Heart left ventricle (tissue), 16 donors: ENCODE data around the gene PSMG4. TPM values are rescaled to one million over a fixed set of nuclear protein-coding genes. Genes with fewer than 3 reads are reported as not detected.

ENCODE experiments used
- ATAC-seq, 4 donors: fragments of 200-7000 bp; cut with Tn5 transposase; one replicate each; pipeline ENCODE4 v1.9.1; 2020 to 2022; ENCODE audit warnings: moderate library complexity in 4 of 4, mild to moderate bottlenecking in 3 of 4, moderate number of reproducible peaks in 1 of 4
- DNase-seq, 5 donors: peaks; one replicate each; pipeline ENCODE4 v3.0.0-alpha.2; 2020
- H3K27ac ChIP-seq, 12 donors: fragments of 200-600 bp; sonication (generic) in 4 of 12; one replicate each; pipeline versions ENCODE4 v1.5.0 to v1.8.0; 2016 to 2022; ENCODE audit warnings: mild to moderate bottlenecking in 2 of 12
- H3K27me3 ChIP-seq, 9 donors: fragments of 200-600 bp; sonication (generic) in 2 of 9; one replicate each; pipeline versions ENCODE4 v1.5.1 to v1.8.0; 2016 to 2022; ENCODE audit warnings: mild to moderate bottlenecking in 3 of 9
- H3K36me3 ChIP-seq, 9 donors: fragments of 200-600 bp; sonication (generic) in 2 of 9; one replicate each; pipeline versions ENCODE4 v1.5.0 to v1.8.0; 2018 to 2022; ENCODE audit warnings: mild to moderate bottlenecking in 2 of 9
- H3K4me1 ChIP-seq, 12 donors: fragments of 200-600 bp; sonication (generic) in 4 of 12; one replicate each; pipeline versions ENCODE4 v1.5.0 to v1.8.0; 2016 to 2022; ENCODE audit warnings: mild to moderate bottlenecking in 3 of 12
- H3K4me3 ChIP-seq, 12 donors: fragments of 200-600 bp; sonication (generic) in 4 of 12; one replicate each; pipeline versions ENCODE4 v1.5.0 to v1.8.0; 2017 to 2022; ENCODE audit warnings: mild to moderate bottlenecking in 9 of 12, moderate library complexity in 4 of 12
- H3K9me3 ChIP-seq, 12 donors: fragments of 200-600 bp; sonication (generic) in 4 of 12; one replicate each; pipeline versions ENCODE4 v1.5.0 to v1.8.0; 2016 to 2022; ENCODE audit warnings: mild to moderate bottlenecking in 1 of 12
- POLR2A ChIP-seq, 2 donors: fragments of 450-650 bp; IDR thresholded peaks; one replicate each; pipeline ENCODE4 v1.6.1; 2017; ENCODE audit warnings: antibody characterized with exemption in 2 of 2, mild to moderate bottlenecking in 2 of 2, moderate library complexity in 2 of 2
- WGBS, 4 donors: extraction: QIAGEN DNeasy Blood & Tissue Kit in 2 of 4; methylation state at CpG; one replicate each; pipeline versions ENCODE4 v1.1.5 to v1.1.7; 2013 to 2018; 5-methylcytosine and 5-hydroxymethylcytosine counted together
- intact Hi-C, 10 donors: fragments of 100-400 bp; cut with DNase I; formaldehyde crosslinking; loops; one replicate each; pipeline versions ENCODE4 v1.11.1 to v1.14.2; 2022
- polyA plus RNA-seq, 2 donors: library from polyadenylated mRNA; stranded (reverse); fragments of 200-250 nt; gene quantifications; one replicate each; pipeline ENCODE4 v1.2.3, GENCODE V29; 2013
- total RNA-seq, 9 donors: library from RNA; depleted of rRNA in 2 of 9; stranded (reverse); fragments of >200 nt in 2 of 9; fragmentation: NEBNext Ultra II Directional in 3 of 9; extraction: Animal tissue kit (Norgen Biotek cat#: 25700) in 3 of 9; gene quantifications; one replicate each; pipeline versions ENCODE4 v1.1.0 to v1.2.4, GENCODE V29; 2016 to 2023
- TF ChIP-seq, protein P1 (sequence below), 12 donors: fragments of 200-600 bp; sonication (generic) in 4 of 12; IDR thresholded peaks; one replicate each; pipeline versions ENCODE4 v1.5.0 to v1.8.0; 2018 to 2022; ENCODE audit warnings: antibody characterized with exemption in 12 of 12, mild to moderate bottlenecking in 5 of 12
- donor health status: ischemic (EF 13 %, LVEDD 7.1; RV severe dilation, severe dysfunction).
- donor health status: healthy with polysubstance abuse.
- donor health status: DM: no; HTN: yes; CAD: no.
- donor health status: DM: no; HTN: no; CAD: no.
- donor health status: ischemic (EF 25% LVEDD 6.9; RV normal size, moderate dysfunction).
- donor health status: ischemic (EF 25% LVEDD 5.7; RV mildly dilated, moderate dysfunction).
- donor health status: healthy.
- donor health status: DM: yes; HTN: yes; CAD: no.
- donor health status: ischemic (EF 35%, LVEDD 5.7; RV mildly dilated, moderate dysfunction).
- donor health status: nonischemic (EF 11% LVEDD 7.7; RV severe dilation, severe dysfunction).
- donor health status: DM: yes; HTN: yes; CAD: no.
- donor health status: PGD.
- donor health status: ischemic (EF 29% LVEDD 5.4; RV normal size, mild dysfunction).
- donor health status: nonischemic (EF 23%, LVEDD 6.1; RV moderate dilation, normal function).

PSMG4 gene
- total and polyA plus RNA-seq, 11 donors = 6.2 to 21.7 (median 9.7) TPM

DNA sequence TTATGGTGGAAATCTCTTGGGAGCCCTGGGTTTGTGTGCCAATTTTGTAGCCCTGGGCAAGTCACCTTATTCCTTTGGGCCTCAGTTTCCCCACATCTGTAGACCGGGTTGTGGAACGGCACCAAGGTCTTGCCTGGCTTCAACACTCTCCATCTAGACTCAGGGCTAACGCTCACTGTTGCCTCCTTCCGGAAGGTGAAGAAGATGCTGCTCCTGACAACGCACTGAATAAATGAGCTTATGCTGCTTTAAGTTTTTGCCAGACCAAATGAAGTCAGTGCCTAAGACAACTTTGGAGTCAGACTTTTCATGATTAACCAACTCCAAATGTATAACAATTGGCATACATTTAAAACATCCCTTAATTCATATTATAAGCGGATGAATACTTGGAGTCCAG, 53.1 kb downstream of the PSMG4 start:
- TF ChIP-seq POLR2A (IDR thresholded peaks at IDR 0.05) = no peak
- TF ChIP-seq, protein P1, sequence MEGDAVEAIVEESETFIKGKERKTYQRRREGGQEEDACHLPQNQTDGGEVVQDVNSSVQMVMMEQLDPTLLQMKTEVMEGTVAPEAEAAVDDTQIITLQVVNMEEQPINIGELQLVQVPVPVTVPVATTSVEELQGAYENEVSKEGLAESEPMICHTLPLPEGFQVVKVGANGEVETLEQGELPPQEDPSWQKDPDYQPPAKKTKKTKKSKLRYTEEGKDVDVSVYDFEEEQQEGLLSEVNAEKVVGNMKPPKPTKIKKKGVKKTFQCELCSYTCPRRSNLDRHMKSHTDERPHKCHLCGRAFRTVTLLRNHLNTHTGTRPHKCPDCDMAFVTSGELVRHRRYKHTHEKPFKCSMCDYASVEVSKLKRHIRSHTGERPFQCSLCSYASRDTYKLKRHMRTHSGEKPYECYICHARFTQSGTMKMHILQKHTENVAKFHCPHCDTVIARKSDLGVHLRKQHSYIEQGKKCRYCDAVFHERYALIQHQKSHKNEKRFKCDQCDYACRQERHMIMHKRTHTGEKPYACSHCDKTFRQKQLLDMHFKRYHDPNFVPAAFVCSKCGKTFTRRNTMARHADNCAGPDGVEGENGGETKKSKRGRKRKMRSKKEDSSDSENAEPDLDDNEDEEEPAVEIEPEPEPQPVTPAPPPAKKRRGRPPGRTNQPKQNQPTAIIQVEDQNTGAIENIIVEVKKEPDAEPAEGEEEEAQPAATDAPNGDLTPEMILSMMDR (IDR thresholded peaks at IDR 0.05) = no peak
- DNase-seq = no peak
- 92 to 97% (median 93%) methylated on average over 6 of the region's 6 CpGs for WGBS, 4 donors
- intact Hi-C loops = no loop called here
- Histone ChIP-seq H3K36me3 (no peaks in the 10 kb centered on the region), H3K4me1 (peaks cover 0 to 6% (median 0%) of the 10 kb centered on the region in 12 donors), H3K4me3 (no peak overlapping the region), H3K9me3 (no peaks in the 10 kb centered on the region), H3K27me3 (no peaks in the 10 kb centered on the region), H3K27ac (no peak overlapping the region)
- no peak for ATAC-seq

DNA sequence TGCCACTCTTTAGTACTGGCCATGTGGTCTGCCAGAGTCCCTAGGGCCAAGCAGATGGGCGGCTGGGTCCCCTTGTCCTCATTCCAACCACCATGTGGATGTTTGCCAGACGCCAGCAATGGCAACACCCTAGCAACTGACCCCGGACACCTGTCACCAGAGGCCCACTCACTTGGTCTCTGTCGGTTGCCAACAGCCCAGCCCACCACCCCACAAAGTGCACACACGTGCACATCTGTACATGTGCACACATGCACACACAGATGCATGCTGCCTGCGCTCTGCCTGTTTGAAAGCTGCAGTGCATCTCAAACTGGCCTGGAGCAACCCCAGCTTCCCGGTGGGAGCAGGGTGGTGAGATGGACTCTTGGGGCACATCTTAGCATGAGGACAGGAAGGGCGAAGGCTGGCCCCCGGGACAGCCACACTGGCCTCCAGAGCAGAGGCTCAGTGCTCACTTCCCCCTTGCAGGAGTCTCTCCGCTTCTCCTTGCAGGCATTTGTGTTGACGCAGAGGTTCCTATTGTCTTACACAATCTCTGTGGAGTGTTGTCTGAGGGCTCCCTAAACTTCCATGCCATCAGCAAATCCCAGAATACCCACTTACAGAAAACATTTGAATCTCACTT, 54.0 kb downstream of the PSMG4 start:
- 68 to 82% (median 77%) methylated on average over 9 to 11 of the region's 11 CpGs for WGBS, 4 donors
- intact Hi-C loops = no loop called here

DNA sequence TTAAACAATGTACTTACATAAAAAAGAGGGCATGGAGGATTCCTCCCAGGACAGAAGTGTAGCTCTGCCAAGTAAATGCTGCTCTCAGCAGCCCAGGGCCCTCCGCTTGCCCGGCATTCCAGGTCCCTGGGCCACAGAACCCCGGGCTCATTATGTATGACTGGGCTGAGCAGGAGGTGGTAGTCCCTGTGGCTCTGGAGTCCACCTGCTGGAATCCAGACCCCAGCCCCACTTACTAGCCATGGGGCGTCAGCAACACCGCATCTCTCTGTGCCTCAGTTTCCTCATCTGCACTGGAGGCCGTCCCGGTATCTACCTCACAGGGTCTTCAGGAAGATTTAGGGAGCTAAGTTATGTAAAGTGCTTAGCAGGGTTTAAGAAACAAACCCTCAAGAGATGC, 55.4 kb downstream of the PSMG4 start:
- H3K9me3 ChIP-seq = no peaks in the 10 kb centered on the region
- no peak overlapping the region for H3K4me3 ChIP-seq
- peaks cover 0 to 6% (median 0%) of the 10 kb centered on the region in 12 donors for H3K4me1 ChIP-seq
- DNase-seq (no peak), ATAC-seq (no peak)
- intact Hi-C loops = no loop called here
- WGBS, 4 donors = 89 to 98% (median 94%) methylated on average over 7 of the region's 7 CpGs
- H3K27me3 ChIP-seq = no peaks in the 10 kb centered on the region
- no peaks in the 10 kb centered on the region for H3K36me3 ChIP-seq
- H3K27ac ChIP-seq = no peak overlapping the region
- no peak for TF ChIP-seq POLR2A (IDR thresholded peaks at IDR 0.05)
- TF ChIP-seq, protein P1 (IDR thresholded peaks at IDR 0.05) = no peak

More for the DNA sequence above, 54.0 kb downstream of the PSMG4 start:
- DNase-seq (peak in 1 of 5 donors; percentile 67), ATAC-seq (peak in 3 of 4 donors; percentile 51 to 70 (median 62))
- H3K9me3 ChIP-seq = no peaks in the 10 kb centered on the region
- TF ChIP-seq, protein P1 (IDR thresholded peaks at IDR 0.05) = no peak
- no peak for TF ChIP-seq POLR2A (IDR thresholded peaks at IDR 0.05)
- no peaks in the 10 kb centered on the region for H3K27me3 ChIP-seq
- no peaks in the 10 kb centered on the region for H3K36me3 ChIP-seq
- H3K4me3 ChIP-seq = no peak overlapping the region
- H3K27ac ChIP-seq = no peak overlapping the region
- peaks cover 0 to 6% (median 0%) of the 10 kb centered on the region in 12 donors for H3K4me1 ChIP-seq

DNA sequence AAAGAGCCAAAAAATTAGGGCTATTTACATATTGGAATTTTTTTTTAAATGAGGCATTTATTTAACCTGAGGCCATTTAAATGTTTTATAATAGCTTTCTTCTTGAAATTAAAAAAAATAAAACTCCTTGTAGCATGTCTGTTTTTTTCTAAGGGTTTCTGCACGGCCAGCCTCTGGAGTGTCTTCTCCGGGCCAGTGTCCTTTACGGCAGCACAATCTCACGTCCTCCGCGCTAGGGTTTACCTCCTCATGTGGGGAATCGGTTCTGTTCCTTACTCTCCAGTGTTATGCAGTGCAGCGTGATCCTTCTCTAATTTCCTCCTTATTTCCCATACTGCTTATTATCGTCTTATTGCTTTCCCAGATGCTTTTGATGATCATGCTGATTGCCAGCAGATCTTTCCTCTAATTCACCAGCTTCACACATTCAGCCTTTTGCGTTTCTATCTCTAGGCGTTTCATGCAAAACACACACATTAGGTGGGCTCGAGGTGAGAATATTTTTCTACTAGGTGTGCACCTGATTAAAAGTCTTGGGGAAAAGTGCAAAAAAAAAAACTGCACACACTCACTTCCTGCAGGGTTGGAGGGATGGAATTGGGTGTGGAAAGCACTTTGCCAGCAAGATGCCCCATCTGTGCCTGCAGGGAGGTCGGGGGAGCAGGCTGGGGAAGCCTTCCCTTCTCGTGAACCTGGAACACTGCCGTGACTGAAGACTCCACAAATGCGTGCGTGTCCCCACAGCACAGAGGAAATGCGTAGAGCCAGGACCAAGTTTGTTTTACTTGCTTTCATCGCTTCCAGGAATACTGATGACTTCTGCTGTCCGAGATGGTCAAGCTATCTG, 56.1 kb downstream of the PSMG4 start:
- 74 to 86% (median 77%) methylated on average over 20 of the region's 20 CpGs for WGBS, 4 donors
- TF ChIP-seq, protein P1 (IDR thresholded peaks at IDR 0.05) = no peak
- TF ChIP-seq POLR2A (IDR thresholded peaks at IDR 0.05) = no peak
- no peak overlapping the region for H3K4me3 ChIP-seq
- DNase-seq = no peak
- H3K4me1 ChIP-seq = peaks cover 0 to 6% (median 0%) of the 10 kb centered on the region in 12 donors
- no peaks in the 10 kb centered on the region for H3K9me3 ChIP-seq
- H3K27ac ChIP-seq = no peak overlapping the region
- H3K36me3 ChIP-seq = no peaks in the 10 kb centered on the region
- H3K27me3 ChIP-seq = no peaks in the 10 kb centered on the region
- intact Hi-C loops = no loop called here
- ATAC-seq = no peak
